NCI-H526 (cell line): ENCODE data around the gene SMIM22.
"Not testable (repeated sequence)": the region's sequence is repeated elsewhere in the genome, so short reads cannot be mapped to it uniquely, and the experiment has no call there.

Experiments
- DNase-seq, 2 experiments: peaks; one replicate each; lab custom pipeline; 2025; lab: John Stamatoyannopoulos, UW

Gene SMIM22

DNA sequence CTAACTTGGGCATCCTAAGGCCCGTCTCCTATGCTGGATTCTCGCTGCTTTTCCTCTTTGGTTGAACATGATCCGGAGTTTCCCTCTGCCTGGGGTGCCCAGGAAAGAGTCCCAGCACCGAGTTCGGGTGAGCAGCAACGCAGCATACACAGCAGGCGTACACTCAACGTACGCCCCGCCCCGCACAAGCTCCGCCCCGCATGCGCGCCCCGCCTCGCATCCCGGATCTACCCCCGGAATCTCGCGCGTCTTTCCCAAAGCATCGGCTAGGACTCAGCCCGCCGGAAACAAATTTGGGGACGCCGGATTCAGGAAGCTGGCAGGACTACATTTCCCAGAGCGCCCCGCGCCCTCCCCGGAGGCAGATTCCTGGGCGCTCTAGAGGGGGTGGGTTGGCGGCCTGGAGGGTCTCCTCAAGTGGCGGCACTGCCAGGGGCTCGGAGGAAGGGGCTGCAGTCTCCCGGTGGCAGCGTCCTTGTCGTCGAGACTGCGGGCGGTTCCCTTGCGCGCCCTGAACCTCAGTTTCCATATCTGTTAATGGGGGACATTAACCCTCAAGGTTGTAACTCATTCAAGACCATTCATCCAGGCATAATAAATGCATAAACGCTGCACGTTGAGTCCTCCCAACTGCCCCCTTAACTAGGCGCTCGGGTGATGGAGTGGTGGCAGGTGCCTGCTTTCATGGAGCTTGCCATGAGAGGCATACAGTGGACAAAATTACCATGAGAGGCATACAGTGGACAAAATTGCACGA lies 26.4 kb upstream of the SMIM22 start:
- DNase-seq, result peak; percentile 78 to 94

DNA sequence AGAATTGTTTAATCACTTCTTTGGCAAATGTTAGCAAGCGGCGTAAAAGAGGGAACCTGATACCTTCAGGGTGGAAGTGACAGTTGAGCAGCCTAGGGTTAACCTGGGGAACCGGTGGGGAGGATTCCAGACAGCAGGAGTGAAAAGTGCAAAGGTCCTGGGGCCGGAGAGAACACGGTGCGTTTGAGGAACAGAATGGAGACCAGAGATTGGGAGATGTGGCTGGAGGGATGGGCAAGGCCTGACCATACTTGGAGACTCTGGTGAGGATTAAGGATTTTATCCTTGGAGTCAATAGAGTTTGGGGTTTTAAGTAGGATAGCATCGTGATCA lies 25.9 kb upstream of the SMIM22 start:
- DNase-seq, result peak in 1 of 2 experiments; percentile 15

DNA sequence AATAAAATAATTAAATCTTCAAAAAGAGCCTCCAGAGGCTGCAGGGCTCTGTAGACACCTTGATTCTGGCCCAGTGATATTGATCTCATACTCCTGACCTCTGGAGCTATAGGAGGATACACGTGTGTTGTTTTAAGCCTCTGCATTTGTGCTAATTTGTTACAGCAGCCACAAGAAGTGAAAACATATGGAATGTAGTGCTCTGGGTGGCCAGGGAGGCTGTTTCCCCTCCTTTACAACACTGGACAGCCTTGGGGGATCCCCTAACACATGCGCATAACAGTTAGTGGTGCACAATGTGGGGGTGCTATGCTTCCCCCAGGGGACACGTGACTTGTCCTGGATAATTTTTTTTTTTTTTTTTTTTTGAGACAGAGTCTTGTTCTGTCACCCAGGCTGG lies 23.5 kb upstream of the SMIM22 start:
- DNase-seq, result no peak

DNA sequence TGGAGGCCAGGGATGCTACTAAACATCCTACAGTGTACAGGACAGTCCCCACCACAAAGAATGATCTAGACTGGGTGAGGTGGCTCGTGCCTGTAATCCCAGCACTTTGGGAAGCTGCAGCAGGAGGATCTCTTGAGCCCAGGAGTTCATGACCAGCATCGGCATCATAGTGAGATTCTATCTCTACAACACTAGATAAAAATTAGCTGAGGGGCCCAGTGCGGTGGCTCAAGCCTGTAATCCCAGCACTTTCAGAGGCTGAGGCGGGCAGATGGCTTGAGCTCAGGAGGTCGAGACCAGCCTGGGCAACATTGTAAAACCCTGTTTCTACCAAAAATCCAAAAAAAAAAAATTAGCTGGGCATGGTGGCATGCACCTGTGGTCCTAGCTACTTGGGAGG lies 22.8 kb upstream of the SMIM22 start:
- DNase-seq, result no peak

DNA sequence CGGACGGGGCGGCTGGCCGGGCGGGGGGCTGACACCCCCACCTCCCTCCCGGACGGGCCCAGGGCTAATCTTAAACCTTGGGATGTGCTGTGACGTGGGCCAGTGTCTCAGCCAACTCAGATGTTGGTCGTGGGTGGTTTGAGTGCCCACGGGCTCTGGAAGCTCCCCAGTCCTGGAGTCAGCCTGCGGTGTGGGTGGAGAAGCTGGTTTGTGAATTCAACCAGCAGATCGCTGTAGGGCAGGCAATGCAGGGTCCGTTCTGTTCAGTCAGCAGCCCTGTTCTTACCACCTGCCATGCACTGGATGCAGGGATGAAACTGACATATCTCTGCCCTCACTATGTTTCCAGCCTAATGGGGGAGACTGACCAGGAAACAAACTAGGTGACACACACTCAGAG lies 20.2 kb upstream of the SMIM22 start:
- no peak for DNase-seq

DNA sequence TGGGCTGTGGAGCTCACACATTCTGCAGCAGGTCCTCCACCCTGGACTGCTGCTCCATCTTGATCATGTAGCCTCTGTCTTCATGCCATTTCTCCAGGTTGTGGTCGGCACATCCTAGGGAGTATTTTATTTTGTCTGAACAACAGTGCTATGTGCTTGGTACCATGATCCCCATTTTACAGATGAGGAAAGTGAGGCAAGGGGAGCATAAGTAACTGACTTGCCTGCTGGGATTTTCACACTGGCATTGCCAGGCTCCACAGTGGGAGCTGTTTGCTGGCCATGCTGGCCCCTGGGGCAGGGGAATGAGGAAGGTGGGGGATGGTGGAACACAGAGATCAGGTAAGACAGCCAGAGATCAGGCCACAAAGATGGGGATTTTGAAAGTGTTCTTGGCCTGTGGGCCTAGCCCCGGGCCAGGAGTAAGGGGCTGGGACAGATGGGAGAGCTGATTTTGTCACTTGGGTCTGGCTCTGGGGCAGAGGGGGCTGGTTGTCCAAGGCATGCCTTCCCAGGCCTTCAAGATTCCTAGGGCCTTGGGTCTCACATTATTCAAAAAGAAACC lies 18.9 kb upstream of the SMIM22 start:
- no peak for DNase-seq

DNA sequence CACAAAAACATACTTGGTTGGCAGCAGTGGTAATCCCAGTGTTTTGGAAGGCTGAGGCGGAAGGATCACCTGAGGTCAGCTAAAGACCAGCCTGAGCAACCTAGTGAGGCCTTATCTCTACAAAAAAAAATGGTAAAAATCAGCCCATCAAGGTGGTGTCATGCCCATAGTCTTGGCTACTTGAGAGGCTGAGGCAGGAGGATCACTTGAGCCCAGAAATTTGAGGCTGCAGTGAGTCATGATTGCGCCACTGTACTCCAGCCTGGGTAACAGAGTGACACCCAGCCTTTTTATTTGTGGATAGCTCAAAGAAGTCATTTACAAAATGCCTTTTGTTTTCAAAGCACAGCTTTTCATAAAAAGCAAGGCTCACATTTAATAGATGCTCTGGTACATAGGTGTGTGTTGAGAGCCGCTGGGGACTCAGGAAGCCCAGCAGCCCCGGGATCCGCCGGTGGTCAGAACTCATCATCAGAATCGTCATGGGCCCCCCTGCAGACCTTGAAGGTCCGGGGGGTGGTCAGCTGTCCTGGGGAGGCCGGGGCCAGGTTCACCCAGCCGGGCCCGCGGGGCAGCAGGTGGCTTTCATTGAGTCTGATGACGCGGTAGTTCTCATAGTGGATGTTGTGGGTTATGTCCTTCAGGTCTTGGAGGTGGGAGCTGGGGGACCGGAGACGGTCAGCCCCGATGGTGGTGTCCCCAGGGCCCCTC lies 17.7 kb upstream of the SMIM22 start:
- no peak for DNase-seq

DNA sequence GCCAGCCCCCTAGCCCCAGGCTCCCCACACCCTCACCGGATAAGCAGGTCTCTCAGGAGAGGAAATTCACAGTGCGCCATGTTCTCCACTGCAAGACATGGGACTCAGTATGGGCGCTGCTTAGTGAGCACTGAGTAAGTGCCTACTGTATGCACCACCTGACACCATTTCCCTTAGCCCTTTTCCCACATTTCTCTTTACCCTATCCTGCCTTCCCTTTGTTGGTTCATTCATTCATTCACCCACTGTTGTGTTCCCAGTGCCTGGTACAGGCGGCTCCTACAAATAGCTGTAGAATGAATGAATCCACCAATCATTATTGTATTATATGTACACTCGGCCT lies 17.1 kb upstream of the SMIM22 start:
- DNase-seq, result no peak

DNA sequence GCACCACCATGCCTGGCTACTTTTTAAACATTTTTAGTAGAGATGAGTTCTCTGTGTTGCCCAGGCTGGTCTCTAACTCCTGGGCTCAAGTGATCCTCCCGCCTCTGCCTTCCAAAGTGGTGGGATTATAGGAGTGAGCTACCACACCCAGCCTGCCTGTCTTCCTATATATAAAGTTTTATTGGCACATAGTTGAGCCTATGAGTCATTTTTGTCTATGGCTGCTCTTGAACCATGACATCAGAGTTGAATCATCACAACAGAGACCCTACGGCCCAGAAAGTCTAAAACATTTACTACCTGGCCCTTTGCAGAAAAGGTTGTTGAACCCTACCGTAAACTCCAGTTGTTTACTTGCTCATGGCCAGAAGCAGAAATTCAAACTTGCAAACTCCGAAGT lies 14.9 kb upstream of the SMIM22 start:
- no peak for DNase-seq

DNA sequence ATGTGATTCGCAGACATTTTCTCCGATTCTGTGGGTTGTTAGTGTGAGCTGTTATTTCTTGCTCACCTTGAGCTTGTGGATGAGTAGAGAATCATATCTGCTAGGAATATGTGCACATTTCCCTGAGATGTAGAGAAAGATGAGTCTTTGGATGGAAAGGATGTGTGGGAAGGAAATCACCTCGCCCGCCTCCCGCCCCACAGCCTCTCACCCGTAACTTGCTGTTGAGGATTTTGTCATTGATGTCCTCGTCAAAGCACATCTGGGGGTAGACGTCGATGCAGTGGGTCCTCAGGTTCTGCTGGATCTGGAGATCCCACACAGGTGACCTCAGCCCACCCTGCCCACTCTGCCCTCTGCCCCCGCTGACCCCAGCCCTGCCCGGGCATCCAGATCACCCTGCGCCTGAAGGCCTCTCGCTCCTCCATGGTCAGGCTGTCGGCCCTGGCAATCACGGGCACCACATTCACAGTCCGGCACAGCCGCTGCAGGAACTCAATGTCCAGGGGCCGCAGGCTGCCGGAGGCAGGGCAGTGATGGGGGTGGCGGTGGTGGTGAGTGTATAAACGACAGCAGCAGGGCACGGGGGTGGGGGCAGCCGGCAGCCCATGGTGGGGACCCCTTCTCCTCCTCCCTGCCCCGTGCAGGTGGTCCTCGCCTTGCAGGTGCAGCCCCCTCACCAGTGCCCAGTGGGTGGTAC lies 11.8 kb upstream of the SMIM22 start:
- DNase-seq, result no peak

DNA sequence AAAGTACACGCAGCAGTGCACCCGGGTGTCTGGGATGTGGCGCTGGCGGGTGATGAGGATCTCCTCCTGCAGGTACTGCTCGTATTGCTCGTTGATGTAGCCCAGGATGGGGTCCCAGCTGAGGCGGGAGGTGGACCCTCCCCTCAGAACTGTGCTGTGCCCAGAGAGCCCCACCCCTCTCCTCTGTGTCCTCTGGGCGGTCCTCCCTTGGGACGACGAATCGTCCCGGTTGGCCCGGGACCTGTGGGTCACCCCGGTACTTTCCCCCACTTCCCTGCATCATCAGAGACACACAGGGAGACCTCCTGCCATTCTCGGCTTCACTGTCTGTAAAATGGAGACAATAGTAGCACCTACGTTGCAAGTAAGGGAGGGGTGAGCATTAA lies 11.2 kb upstream of the SMIM22 start:
- no peak for DNase-seq

DNA sequence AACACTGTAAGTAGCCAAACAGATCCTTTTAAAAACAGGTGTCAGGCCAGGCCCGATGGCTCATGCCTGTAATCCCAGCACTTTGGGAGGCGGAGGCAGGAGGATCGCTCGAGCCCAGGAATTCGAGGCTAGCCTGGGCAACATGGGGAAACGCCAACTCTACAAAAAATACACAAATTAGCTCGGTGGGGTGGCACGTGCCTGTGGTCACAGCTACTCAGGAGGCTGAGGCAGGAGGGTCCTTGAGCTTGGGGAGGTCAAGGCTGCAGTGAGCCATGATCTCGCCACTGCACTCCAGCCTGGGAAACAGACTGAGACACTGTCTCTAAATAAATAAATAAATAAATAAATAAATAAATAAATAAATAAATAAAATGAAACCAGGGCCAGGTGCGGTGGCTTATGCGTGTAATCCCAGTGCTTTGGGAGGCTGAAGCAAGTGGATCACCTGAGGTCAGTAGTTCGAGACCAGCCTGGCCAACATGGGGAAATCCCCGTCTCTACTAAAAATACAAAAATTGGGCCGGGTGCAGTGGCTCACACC lies 10.7 kb upstream of the SMIM22 start:
- DNase-seq, result not testable (repeated sequence)

DNA sequence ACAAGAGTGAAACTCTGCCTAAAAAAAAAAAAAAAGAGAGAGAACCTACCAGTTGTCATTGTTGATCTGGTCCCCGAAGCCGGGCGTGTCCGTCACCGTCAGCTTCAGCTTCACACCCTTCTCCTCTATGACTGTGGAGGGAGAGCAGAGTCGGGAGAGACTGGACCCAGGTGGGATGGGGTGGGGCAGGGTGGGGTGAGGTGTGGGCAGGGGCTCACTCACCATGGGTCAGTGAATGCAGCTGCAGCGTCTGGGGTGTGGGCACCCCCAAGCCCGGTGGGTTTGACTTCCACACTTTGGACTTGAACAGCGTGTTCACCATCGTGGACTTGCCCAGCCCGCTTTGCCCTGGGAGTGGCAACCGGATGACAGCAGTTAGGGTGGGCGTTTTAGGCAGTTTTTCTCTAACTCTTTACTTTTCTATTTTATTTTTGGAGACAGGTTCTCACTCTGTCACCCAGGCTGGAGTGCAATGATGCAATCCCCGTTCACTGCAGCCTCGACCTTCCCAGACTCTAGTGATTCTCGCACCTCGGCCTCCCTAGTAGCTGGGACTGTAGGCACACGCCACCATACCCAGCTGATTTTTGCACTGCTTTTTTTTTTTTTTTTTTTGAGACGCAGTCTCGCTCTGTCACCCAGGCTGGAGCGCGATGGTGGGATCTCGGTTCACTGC lies 9.3 kb upstream of the SMIM22 start:
- no peak for DNase-seq

DNA sequence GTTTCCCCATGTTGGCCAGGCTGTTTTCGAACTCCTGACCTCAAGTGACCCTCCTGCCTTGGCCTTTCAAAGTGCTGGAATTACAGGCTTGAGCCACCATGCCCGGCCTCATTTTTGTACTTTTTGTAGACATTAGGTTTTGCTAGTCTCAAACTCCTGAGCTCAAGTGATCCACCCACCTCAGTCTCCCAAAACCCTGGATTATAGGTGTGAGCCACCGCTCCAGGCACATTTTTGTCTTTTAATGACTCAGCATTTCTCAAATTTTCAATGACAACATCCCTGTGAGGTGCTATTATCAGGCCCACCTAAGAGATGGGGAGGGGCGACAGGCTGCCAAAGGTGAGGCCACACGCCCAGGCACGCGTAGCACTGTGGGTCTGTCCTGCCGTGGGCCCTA lies 8.1 kb upstream of the SMIM22 start:
- no peak for DNase-seq

DNA sequence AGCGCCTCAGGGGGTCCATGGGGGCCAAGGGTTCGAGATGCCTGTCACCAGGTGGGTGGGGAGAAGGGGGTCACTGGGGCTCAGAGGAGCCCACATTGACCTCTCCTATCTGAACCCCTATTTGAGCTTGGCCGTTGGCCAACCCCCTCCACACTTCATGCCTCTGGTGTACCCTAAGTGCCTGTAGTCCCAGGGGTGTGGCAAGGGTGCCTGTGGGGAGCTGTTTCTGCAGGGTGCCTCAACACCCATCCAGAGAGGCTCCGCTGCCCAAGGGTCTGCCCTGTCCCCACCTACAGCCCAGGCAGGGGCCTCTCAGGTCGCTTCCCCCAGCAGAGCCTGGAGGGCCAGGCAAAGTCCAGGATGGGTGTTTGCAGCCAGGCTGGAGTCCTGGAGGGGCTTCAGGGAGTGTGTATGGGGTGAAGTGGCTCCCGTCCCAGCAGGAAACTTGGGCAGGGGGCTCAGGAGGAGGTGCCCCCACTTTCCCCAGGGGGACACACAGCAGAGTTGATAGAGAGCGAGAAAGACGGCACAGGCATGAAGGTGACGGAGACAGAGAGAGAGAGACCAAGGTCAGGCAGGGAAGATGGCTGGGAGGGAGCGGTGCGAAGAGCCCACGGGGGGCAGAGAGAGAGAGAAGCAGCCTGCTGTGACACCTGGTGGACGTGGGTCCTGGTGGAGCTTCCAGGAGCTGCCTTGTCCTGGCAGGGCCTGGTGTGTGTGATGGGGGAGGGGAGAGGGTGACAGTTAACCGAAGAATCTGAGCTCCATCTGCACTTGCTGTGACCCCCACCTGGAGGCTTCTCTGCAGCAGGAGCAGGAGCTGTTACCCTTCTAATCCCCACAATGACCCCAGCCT lies 7.3 kb upstream of the SMIM22 start, which contains the start of gene SEPTIN12:
Gene SEPTIN12 (minus strand): TSS at position 719 of the 856 bp plus-strand sequence. CDS start 700 bp downstream, at position 19.
- no peak for DNase-seq

DNA sequence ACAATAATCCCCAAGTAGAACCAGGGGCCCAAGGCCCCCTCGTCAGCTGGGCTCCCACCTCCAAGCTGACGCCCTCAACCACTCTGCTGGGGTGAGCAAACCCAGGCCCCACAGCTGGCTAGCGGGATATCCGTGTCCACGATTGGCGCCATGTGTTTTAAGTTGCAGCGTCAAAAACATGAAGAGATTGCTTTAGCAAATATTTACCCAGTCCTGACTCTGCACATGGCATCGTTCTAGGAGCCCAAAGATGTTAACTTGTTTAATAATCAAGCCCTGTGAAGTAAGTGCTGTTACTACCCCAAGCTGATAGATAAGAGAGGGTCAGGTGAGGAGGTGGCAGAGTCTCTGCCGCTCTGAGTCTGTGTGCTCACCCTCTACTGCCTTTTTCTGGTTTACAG lies 6.7 kb upstream of the SMIM22 start:
- no peak for DNase-seq

DNA sequence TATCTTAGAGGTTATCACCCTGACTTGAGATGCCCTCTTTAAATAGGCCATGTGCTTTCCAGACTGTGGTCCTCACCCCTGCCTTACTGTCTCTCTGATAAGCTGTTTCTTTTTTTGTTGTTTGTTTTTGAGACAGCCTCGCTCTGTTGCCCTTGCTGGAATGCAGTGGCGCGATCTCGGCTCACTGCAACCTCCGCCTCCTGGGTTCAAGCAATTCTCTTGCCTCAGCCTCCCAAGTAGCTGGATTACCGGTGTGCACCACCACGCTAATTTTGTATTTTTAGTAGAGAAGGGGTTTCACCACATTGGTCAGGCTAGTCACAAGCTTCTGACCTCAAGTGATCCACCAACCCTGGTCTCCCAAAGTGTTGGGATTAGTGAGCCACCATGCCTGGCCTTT lies 6.3 kb upstream of the SMIM22 start:
- no peak for DNase-seq

DNA sequence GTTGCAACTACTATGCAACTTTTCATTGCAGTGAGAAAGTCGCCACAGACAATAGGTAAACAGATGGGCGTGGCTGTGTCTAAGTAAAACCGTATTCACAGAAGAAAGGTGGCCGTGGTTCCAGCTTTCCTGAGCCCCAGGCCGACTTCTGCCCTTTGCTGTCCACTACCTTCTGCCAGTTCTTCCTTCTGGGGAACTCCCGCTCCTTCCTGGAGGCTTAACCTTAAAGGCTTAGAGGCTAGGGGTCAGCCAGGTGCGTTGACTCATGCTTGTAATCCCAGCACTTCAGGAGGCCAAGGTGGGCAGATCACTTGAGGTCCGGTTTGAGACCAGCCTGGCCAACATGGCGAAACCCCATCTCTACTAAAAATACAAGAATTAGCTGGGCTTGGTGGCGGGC lies 4.9 kb upstream of the SMIM22 start:
- DNase-seq, result no peak

DNA sequence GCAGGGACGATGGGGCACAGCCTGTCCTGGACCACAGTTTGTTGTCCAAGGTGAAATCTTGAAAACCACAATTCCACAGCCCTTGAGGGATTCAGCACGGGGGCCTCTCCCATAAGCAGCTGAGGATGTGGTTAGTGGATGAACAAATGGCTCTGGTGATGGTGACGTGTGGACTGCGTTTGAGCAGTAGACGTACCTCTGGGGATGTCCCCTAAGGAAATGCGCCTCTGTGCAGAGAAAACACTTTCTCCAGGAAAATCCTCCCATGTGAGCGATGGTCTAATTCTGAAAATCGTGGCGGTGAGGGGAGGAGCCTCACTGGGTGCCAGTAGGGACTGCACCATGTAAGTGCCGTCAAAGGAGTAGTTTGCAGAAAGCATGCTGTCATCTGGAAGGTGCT lies 4.3 kb upstream of the SMIM22 start:
- DNase-seq, result no peak

DNA sequence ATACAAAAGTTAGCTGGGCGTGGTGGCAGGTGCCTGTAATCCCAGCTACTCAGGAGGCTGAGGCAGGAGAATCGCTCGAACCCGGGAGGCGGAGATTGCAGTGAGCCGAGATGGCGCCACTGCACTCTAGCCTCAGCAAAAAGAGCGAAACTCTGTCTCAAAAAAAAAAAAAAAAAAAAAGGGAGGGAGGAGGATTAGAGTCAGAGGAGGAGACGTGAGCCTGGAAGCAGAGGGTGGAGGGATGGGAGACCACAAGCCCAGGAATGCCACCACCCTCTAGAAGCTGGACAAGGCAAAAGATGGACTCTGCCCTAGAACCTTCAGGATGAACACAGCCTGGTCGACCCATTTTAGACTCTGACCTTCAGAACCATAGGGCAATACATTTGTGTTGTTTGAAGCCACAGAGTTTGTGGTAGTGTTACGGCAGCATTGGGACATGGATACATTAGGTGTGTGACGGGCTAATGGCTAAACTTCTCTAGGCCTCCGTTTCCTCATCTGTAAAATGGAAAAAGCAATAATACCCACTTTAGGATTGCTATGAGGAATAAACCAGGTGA lies 2.1 kb upstream of the SMIM22 start:
- no peak for DNase-seq
